ENCODE results near the gene EIF4G3.
"Not testable (repeated sequence)": the region's sequence is repeated elsewhere in the genome, so short reads cannot be mapped to it uniquely, and the experiment has no call there.

Gene EIF4G3

GRCh38 chr1:21066356-21067012 is 110.2 kb downstream of the EIF4G3 start:
- no peak for DNase-seq

GRCh38 chr1:21065851-21066250 is 110.8 kb downstream of the EIF4G3 start:
- DNase-seq, result no peak

GRCh38 chr1:21064057-21064456 is 112.6 kb downstream of the EIF4G3 start:
- DNase-seq, result no peak

GRCh38 chr1:21060523-21060922 is 116.2 kb downstream of the EIF4G3 start:
- DNase-seq, result no peak

GRCh38 chr1:21059021-21059420 is 117.7 kb downstream of the EIF4G3 start:
- DNase-seq, result no peak

- DNase-seq, result no peak
Measured at GRCh38 chr1:21058035-21058793, 118.5 kb downstream of the EIF4G3 start.

GRCh38 chr1:21053189-21053928 is 123.3 kb downstream of the EIF4G3 start:
- not testable (repeated sequence) for DNase-seq

- DNase-seq, result no peak
Measured at GRCh38 chr1:21052034-21052433, 124.7 kb downstream of the EIF4G3 start.

GRCh38 chr1:21051177-21051825 is 125.4 kb downstream of the EIF4G3 start:
- DNase-seq, result no peak

- peak; percentile 54 for DNase-seq
Measured at GRCh38 chr1:21050031-21050430, 126.7 kb downstream of the EIF4G3 start.

- DNase-seq, result no peak
Measured at GRCh38 chr1:21048462-21048861, 128.2 kb downstream of the EIF4G3 start.

- DNase-seq, result no peak
Measured at GRCh38 chr1:21046132-21046531, 130.6 kb downstream of the EIF4G3 start.

GRCh38 chr1:21045351-21045750 is 131.3 kb downstream of the EIF4G3 start:
- DNase-seq, result peak; percentile 45

GRCh38 chr1:21042929-21043605 is 133.6 kb downstream of the EIF4G3 start:
- DNase-seq, result peak; percentile 83

GRCh38 chr1:21041541-21041940 is 135.2 kb downstream of the EIF4G3 start:
- DNase-seq, result no peak

GRCh38 chr1:21037091-21037490 is 139.6 kb downstream of the EIF4G3 start:
- no peak for DNase-seq

- no peak for DNase-seq
Measured at GRCh38 chr1:21035794-21036193, 140.9 kb downstream of the EIF4G3 start.

GRCh38 chr1:21034725-21035628 is 141.7 kb downstream of the EIF4G3 start:
- no peak for DNase-seq

GRCh38 chr1:21032741-21033140 is 144.0 kb downstream of the EIF4G3 start:
- DNase-seq, result no peak

- no peak for DNase-seq
Measured at GRCh38 chr1:21030181-21030580, 146.5 kb downstream of the EIF4G3 start.

- DNase-seq, result no peak
Measured at GRCh38 chr1:21028520-21029145, 148.1 kb downstream of the EIF4G3 start.
